ENCODE data around the gene PPIP5K2.

The PPIP5K2 gene

DNA sequence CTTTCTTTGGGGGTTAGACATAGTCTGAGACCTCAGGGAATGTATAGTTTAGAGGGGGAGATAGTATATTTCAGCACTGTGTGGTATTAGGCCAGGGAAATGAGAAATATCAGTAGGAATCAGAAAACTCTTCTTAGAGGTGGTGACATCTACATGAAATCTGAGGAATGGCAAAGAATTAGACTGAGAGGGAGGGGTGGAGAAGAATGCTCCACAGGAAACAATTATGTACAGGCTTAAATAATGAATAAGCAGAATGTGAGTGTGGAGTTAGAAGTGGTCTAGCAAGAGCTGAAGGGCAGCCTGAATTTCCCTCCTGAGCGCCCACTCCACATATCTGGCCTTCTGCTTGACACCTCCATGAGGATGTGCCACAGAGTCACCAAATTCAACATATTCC is 134.8 kb downstream of the PPIP5K2 start:
- DNase-seq, result no peak

DNA sequence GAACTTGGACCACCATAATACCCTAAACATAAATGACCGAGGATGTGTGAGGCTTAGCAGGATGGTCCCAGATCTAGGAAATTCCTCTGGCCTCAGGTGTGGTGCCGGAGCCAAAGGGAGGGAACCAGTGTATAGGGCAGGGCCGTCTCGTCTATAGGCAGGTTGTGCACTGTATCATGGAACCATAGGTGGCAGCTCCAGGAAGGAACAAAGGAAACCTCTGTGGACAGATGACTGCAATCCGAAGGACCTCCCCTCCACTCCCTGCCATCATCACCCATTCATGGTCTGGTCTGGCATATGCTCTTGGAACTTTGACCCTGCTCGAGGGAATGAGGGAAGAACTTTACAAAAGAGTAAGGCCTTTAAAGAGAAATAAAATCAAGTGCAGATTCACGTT is 135.6 kb downstream of the PPIP5K2 start:
- DNase-seq, result no peak

DNA sequence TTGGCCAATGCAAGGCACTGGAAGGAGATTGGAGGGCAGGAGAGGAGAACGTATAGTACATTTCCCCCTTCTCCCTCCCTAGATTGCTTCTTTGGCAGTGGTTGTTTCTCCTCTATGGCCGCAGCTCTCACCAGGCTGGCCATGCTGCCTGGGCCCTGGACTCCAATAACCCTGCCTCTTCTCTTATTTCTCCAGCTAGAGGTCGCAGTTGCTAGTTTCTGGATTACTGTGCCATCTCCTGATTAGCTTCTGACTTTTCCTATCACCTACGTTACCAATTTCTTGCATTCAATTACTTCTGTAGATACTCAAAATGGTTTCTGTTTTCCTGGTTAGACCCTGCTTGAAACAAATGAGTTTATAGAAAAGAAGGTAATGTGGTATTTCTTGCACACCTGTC is 136.1 kb downstream of the PPIP5K2 start:
- DNase-seq, result no peak

DNA sequence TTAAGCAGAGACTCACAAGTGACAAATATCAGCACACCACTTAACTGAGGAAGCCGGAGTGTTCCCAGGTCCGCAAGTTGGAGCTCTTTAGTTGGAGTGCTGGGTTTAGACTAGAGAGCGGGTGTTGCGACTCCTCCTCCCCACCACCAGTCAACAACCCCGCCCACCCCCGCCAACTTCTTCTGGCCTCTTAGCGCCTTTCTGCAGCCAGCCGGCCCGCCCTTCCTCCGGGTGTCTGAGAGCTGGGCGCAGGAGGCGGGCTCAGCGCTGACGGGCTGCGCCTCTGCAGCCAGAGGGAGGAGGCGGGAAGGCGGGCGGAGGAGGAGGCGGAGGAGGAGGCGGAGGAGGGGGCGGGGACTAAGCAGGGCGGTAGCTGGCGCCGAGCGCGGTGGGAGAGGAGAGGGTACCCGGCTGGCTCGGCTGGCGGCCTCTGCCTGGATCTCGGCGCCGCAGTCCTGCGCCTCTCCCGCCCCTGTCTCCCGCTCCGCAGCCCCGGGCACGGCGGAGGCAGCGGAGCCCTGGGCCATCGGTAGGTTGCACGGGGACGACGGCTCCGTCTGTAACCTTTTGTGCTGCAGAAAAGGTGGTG is 138.4 kb downstream of the PPIP5K2 start, which contains the start of gene MACIR:
MACIR (plus strand) TSS at position 396 of the 589 bp plus-strand sequence. CDS start 17,157 bp downstream, outside the sequence.
- peak; percentile 97 for DNase-seq

DNA sequence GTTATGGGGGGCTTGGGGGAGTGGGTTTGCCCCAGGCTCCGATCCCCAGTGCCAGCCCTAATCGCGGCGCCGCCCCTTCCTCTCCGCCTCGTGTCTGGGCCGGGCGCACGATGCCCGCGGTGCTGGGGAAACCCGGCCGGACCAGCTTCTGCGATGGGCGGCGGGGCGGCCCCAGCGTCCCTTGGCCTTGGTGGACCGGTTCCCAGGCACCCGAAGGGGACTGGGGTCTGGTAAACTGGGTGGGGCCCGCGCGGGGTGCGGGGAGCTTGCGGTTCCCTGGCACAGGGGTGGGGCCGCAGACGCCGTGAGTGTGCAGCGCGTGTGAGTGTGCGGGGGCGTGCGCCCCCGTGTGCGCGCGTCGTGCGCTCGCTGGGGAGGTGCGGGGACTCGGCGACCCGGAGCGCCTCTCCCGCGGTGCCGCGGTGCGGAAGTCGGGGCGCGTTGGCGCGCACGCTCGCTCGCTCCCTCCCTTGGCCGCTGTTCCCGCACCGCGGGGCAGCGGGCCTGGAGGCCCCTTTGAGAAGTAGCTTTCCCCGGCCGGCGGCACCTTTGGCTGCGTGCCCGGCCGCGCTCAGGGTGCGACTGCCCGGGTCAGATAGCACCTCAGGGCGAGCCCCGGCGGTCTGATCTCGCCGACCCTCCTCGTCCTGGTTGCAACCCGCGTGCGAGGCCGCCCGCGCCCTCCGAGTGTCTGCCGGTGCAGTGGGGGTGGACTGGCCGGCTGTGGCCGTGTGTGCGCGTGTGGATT is 139.0 kb downstream of the PPIP5K2 start:
- peak; percentile 71 for DNase-seq

DNA sequence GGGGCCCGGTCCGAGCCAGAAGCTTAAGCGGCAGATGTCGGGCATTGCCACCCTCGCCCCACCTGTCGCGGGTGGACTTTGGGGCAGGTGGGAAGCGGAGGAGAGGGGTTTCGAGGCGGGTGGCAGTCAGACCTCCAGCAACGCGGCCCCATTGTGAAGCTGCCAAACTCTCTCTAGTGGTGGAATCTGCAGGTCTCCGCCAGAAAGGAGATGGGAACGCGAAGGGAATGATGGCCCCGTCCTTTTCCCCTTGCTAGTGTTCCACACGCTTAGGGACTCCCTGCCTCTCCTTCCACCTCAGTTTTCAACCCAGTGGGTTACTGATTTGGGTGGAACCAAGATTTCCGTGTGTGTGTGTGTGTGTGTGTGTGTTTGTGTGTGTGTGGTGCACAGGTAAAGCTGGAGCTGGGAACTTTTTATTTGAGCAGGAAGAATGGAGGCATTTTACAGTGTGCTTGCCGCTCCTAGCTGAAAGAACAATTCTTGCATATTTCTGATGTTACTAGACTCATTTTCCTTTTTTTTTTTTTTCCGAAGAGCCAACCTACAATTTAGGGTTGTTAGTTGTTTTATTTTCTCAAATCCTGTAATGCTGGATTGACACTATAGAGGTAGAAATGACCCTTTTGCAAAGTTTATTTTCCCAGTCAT is 139.7 kb downstream of the PPIP5K2 start:
- DNase-seq, result no peak

DNA sequence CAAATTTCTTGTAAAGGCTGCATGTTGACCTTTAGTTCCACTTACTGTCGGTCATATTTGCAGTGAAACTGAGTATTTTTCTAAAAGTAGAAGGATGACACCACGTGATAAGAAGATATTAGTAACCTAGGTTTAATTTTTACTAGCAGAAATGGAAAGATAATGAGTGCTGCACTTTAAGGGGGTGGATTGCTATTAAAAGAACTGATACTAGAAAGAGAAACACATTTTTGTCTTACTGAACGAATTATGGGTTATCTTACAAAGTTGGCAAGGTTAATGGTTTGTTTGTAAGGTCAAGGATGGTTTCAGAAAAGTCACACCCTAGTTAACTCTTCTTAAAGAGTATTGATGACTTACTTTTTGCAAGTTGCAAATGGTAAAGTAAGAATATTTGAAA is 140.8 kb downstream of the PPIP5K2 start:
- no peak for DNase-seq
